Stimulated activated CD4-positive, alpha-beta T cell treated with anti-CD3 and anti-CD28 coated beads, TNF-alpha, amount 100 ng/mL, for 4 hours (primary cell): Measurements from ENCODE around the gene CHD2.
A peak's percentile ranks its signal among the peaks of the same experiment; 100 is the strongest.
"Not testable (repeated sequence)": the region's sequence is repeated elsewhere in the genome, so short reads cannot be mapped to it uniquely, and the experiment has no call there.

ENCODE experiments used
- DNase-seq, 3 experiments: peaks; one replicate each; pipeline ENCODE4 v3.0.0-alpha.2; 2020; ENCODE audit warnings: low read depth in 3 of 3

Gene CHD2

DNA sequence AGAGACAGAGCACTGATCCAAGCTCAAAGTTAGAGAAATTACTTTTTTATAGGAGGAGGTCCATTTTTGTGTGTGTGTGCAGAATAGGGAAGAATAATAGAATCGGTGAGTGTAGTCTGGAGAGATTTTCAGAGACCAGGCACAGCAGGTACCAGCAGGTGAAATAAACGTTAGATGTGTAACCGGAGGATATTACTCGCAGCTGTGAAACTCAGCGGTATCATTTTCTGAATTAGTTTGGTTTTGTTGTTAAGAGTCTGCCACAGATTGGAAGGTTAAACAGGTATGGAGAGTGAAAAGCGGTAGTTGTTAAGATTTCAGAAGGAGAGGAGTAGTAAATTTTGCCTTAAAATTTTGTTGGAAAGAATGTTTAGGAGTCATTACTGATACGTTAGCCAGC, 119.0 kb downstream of the CHD2 start:
- no peak for DNase-seq

DNA sequence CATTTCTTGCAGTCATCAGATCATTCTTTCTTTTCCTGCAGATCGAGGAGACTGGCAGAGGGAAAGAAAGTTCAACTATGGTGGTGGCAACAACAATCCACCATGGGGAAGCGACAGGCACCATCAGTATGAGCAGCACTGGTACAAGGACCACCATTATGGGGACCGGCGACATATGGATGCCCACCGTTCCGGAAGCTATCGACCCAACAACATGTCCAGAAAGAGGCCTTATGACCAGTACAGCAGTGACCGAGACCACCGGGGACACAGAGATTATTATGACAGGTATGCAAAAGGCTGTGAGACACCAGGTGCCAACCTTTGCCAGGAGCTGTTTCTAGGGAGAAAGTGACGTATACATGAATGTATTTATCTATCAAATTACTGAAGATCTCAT, 119.8 kb downstream of the CHD2 start:
- DNase-seq, result no peak

DNA sequence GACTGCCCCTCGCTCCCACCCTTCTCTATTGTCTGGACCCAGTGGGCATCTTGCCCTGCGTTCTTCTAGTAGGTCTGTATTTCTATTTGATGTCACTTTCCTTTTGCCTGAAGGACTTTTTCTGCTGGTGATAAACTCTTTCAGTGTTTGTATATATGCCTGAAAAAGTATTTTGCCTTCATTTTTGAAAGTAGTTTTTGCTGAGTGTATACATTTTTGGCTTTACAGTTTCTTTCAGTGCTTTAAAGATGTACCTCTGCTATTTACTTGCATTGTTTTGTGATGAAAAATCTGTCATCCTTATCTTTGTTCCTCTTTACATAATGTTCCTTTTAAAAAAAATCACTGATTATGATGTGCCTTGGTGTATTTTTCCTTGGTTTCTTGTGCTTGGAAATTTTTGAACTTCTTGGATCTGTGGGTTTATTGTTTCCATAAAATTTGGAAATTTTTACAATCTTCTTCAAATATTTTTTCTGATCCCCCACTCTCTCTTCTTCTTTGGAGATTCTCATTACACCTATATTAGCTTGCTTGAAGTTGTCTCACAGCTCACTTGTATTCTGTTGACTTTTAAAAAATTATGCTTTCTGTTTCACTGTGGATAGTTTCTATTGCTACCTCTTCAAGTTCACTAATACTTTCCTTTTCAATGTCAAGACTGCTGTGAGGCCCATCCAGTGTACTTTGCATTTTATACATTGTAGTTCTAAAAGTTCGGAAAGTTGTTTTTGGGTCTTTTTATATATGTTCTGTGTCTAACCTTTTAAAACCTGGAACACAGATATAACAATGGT, 121.0 kb downstream of the CHD2 start:
- no peak for DNase-seq

DNA sequence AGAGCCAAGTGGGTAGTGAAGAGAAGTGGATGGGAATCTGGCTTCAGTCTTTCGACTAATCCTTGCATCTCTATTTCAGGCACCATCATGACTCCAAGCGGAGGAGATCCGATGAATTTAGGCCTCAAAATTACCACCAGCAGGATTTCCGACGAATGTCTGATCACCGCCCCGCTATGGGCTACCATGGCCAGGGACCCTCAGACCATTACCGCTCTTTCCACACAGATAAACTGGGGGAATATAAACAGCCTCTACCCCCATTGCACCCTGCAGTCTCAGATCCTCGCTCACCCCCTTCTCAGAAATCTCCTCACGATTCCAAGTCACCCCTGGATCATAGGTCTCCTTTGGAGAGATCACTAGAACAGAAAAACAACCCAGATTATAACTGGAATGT, 124.2 kb downstream of the CHD2 start:
- no peak for DNase-seq

GRCh38 chr15:93024716-93025624, 124.8 kb downstream of the CHD2 start:
- DNase-seq, result no peak

- no peak for DNase-seq
These were observed 125.5 kb downstream of the CHD2 start for GRCh38 chr15:93025625-93025982.

- DNase-seq, result no peak
These were observed 126.3 kb downstream of the CHD2 start for GRCh38 chr15:93026380-93026817.

DNA sequence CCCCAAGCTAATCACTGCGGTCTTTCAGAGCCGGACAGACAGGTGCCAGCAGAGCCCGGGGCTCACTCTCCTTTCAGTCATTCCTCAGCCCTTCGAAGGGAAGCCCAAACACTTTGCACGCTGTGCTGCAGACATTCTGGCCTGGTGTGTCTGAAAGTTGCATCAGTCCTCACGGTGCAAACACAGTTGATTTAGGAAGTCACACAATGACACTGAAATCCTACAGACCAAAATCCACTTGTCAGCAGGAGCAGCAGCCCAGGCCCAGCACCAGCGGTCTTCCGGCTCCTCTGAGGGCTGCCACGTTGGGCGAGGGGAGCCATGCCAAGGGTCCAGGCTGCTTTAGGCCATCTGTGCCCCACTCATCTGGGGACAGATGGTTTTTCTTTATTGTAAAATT, 127.3 kb downstream of the CHD2 start:
- DNase-seq, result no peak

GRCh38 chr15:93028111-93028631, 128.0 kb downstream of the CHD2 start:
- no peak for DNase-seq

- no peak for DNase-seq
These were observed 128.6 kb downstream of the CHD2 start for GRCh38 chr15:93028632-93029213.

DNA sequence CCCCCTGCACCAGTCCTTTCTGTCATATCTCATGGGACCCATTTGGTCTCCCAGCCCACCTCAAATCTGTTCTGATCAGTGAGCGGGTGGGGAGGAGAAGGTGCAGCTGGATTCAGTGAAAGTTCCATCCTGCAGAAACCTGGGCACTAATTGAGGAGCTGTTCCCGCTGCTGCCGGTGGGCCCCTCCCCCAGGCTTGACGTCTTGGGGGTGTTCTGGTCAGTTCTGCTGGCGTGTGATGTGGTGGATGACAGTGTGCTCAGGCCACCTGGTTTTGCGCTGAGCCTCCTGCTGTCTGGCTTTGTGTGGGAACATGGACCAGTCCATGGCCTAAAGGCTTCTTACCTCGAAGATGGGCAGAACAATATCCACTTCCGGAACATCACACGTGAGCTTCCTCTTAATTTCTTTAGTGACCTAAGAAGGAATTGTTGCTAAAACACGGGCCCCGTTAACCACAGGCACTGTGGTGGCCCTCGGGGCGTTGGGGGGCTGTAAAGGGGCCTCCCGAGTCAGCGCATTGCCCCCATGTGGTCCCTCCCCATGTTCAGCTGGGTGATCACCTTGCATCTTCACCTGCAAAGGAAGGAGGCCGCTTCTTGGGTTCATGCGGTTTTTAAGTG, 129.2 kb downstream of the CHD2 start:
- DNase-seq, result no peak

- no peak for DNase-seq
These were observed 129.8 kb downstream of the CHD2 start for GRCh38 chr15:93029836-93030429.

- DNase-seq, result peak; percentile 25 to 42 (median 39)
These were observed 130.4 kb downstream of the CHD2 start for GRCh38 chr15:93030430-93031102.

DNA sequence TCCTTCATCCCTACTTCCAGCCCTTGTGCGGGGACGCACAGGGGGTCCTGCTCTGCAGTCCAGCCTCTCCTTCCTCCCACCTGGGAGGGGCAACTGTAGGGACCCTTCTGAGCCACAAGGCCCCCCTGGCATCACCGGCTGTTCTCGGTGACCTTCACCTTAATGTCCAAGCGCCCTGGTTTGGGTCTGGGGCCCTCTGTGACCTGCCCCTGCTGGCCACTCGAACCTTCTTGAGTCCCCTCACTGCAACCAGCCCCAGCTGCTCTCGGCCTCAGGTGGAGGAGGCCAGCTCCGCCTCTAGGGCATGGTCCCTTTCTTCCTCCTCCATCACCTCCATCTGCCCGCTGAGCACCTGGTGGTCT, 131.0 kb downstream of the CHD2 start:
- DNase-seq, result no peak

DNA sequence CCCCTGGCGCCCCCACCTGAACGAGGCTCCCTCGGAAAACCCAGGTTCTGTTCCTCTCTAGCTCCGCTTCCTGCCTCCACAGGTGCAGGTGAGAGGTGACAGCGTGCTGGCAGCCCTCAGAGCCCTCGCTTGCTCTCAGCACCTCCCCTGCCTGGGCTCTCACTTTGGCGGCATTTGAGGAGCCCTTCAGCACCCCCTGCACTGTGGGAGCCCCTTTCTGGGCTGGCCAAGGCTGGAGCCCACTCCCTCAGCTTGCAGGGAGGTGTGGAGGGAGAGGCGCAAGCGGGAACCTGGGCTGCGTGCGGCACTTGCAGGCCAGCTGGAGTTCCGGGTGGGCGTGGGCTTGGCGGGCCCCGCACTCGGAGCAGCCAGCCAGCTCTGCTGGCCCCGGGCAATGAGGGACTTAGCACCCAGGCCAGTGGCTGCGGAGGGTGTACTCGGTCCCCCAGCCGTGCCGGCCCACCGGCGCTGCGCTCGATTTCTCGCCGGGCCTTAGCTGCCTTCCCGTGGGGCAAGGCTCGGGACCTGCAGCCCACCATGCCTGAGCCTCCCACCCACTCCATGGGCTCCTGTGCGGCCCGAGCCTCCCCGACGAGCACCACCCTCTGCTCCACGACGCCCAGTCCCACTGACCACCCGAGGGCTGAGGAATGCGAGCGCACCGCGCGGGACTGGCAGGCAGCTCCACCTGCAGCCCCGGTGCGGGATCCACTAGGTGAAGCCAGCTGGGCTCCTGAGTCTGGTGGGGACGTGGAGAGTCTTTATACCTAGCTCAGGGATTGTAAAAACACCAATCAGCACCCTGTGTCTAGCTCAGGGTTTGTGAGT, 131.6 kb downstream of the CHD2 start:
- DNase-seq, result not testable (repeated sequence)

DNA sequence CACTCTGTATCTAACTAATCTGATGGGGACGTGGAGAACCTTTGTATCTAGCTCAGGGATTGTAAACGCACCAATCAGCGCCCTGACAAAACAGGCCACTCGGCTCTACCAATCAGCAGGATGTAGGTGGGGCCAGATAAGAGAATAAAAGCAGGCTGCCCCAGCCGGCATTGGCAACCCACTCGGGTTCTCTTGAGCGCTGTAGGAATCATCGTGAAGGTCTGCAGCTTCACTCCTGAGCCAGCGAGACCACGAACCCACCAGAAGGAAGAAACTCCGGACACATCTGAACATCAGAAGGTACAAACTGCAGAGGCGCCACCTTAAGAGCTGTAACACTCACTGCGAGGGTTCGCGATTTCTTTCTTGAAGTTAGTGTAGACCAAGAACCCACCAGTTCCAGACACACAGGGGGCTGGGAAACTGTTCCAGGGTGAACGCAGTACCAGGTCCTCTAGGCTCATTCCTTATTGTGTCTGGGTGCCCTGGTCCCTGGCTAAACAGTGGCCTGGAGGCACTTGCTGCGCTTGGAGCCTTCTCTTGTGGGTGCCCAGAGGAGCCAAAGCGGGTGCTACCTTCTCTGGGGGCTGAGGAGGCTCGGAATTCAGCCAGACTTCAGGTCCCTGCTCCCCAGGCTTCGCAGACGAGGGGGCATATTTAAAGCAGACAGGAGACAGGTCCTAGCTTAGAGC, 132.5 kb downstream of the CHD2 start:
- not testable (repeated sequence) for DNase-seq

DNA sequence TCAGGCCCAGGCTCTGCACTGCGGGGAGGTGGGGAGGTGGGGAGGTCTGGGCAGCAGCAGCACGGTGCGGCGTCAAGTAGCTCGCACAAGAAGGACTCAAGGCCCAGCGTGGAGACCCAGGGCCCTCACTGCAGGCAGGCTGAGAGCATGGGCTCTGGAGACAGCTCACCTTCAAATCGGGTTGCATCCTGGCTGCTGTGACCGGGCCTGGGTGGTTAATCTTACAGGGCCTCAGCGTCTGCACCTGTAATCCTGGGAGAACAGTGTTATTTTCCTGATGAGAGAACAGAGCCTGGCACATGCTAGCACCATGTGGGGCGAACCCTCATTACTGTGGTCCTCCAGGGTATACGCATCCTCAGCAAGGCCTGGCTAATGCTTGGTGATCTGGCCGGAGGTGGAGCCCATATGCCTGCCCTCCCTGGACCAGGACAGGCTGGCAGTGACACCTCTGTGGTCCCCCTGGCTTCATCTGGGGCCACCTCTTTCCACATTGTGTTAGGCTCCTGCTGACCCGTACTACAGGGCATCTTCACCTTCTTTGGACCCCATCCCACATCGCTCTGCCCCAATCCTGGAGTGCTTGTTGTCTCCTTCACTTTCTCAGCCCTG, 133.4 kb downstream of the CHD2 start:
- no peak for DNase-seq

- no peak for DNase-seq
These were observed 134.4 kb downstream of the CHD2 start for GRCh38 chr15:93034512-93034911.
